Lung (tissue), 12 donors: ENCODE measurements around the gene WSCD2. TPM values are rescaled to one million over a fixed set of nuclear protein-coding genes. Genes with fewer than 3 reads are reported as not detected.
"Not testable (repeated sequence)": the region's sequence is repeated elsewhere in the genome, so short reads cannot be mapped to it uniquely, and the experiment has no call there.

Source experiments
- ATAC-seq: fragments of 200-7000 bp; cut with Tn5 transposase; one replicate; pipeline ENCODE4 v1.9.1; 2020; ENCODE audit warnings: moderate number of reproducible peaks; ENCODE audit not compliant: insufficient read depth, low FRiP score
- DNase-seq, 3 donors: peaks; one replicate each; pipeline ENCODE4 v3.0.0-alpha.2; 2013 to 2017
- H3K27ac ChIP-seq, 2 donors: one replicate each; pipeline ENCODE4 v1.5.1; 2013; ENCODE audit warnings: mild to moderate bottlenecking in 2 of 2, moderate library complexity in 2 of 2, control low read depth in 1 of 2, inconsistent platforms in 1 of 2, low read depth in 1 of 2, low read length in 1 of 2
- H3K27me3 ChIP-seq, 3 donors: one replicate each; pipeline ENCODE4 v1.5.1; 2013; ENCODE audit warnings: low read length in 2 of 3; ENCODE audit not compliant: control insufficient read depth in 3 of 3, insufficient read depth in 3 of 3
- H3K36me3 ChIP-seq, 4 donors: one replicate each; pipeline ENCODE4 v1.5.1; 2013; ENCODE audit warnings: low read length in 4 of 4, mild to moderate bottlenecking in 1 of 4, moderate library complexity in 1 of 4; ENCODE audit not compliant: control insufficient read depth in 4 of 4, insufficient read depth in 4 of 4
- H3K4me1 ChIP-seq, 5 donors: one replicate each; pipeline ENCODE4 v1.5.1; 2013; ENCODE audit warnings: low read length in 5 of 5, mild to moderate bottlenecking in 2 of 5, moderate library complexity in 1 of 5; ENCODE audit not compliant: control insufficient read depth in 5 of 5, insufficient read depth in 5 of 5
- H3K4me3 ChIP-seq: one replicate; pipeline ENCODE4 v1.5.1; 2013; ENCODE audit warnings: mild to moderate bottlenecking, control low read depth, moderate library complexity
- H3K9ac ChIP-seq, 2 donors: one replicate each; pipeline ENCODE4 v1.5.1; 2013; ENCODE audit warnings: low read length in 2 of 2, control low read depth in 1 of 2; ENCODE audit not compliant: insufficient read depth in 1 of 2
- H3K9me3 ChIP-seq, 4 donors: one replicate each; pipeline ENCODE4 v1.5.1; 2013; ENCODE audit warnings: low read length in 3 of 4, mild to moderate bottlenecking in 1 of 4, moderate library complexity in 1 of 4; ENCODE audit not compliant: control insufficient read depth in 4 of 4, insufficient read depth in 3 of 4
- WGBS, 2 donors: extraction: QIAGEN DNeasy Blood & Tissue Kit; methylation state at CpG; one replicate each; pipeline ENCODE4 v1.1.7; 2013; 5-methylcytosine and 5-hydroxymethylcytosine counted together
- polyA plus RNA-seq, 2 donors: library from polyadenylated mRNA; stranded (reverse); fragments of 200-250 nt; gene quantifications; one replicate each; pipeline ENCODE4 v1.2.1, GENCODE V29; 2013
- total RNA-seq, 2 donors: library from RNA; depleted of rRNA in 1 of 2; stranded (reverse); fragments of >200 nt in 1 of 2; gene quantifications; one replicate each; pipeline ENCODE4 v1.2.1, GENCODE V29; 2014 to 2021
- TF ChIP-seq, protein P1 (sequence below): IDR thresholded peaks from 2 replicates; pipeline ENCODE4 v1.5.1; 2012; ENCODE audit warnings: mild to moderate bottlenecking; ENCODE audit errors: control extremely low read depth, extremely low read depth
- donor health status: control.
- donor health status: control.
- donor health status: Bipolar disorder and iron deficiency.
- donor health status: healthy.
- donor health status: DM: yes; HTN: yes; CAD: no.

The WSCD2 gene
- total and polyA plus RNA-seq, 4 donors = 0.02 to 1.8 (median 0.40) TPM

DNA sequence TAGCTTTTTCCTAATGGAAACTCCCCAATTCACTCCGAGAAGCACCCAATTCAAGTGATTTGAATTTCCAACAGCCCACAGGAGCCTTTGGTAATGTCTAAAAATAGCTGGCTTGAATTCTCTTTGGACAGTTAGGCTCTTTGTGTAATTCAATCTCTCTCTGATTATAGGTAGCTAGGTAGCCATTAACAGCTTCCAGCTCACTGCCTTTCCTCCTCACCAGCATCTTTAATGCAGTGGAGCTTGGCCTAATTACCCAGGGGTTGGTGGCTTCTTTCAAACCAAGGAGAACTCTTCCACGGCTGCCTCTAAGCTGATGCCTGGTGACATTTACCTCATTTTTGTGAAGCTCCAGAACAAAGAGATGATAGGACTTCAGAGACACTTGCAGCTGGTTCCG is 86.4 kb downstream of the WSCD2 start:
- no peak overlapping the region for H3K9ac ChIP-seq
- WGBS, 2 donors = 68 to 92% methylated on average over 3 of the region's 3 CpGs
- H3K27me3 ChIP-seq = no peaks in the 10 kb centered on the region
- TF ChIP-seq, protein P1, sequence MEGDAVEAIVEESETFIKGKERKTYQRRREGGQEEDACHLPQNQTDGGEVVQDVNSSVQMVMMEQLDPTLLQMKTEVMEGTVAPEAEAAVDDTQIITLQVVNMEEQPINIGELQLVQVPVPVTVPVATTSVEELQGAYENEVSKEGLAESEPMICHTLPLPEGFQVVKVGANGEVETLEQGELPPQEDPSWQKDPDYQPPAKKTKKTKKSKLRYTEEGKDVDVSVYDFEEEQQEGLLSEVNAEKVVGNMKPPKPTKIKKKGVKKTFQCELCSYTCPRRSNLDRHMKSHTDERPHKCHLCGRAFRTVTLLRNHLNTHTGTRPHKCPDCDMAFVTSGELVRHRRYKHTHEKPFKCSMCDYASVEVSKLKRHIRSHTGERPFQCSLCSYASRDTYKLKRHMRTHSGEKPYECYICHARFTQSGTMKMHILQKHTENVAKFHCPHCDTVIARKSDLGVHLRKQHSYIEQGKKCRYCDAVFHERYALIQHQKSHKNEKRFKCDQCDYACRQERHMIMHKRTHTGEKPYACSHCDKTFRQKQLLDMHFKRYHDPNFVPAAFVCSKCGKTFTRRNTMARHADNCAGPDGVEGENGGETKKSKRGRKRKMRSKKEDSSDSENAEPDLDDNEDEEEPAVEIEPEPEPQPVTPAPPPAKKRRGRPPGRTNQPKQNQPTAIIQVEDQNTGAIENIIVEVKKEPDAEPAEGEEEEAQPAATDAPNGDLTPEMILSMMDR = no peak
- H3K9me3 ChIP-seq = peaks cover 0 to 1% (median 0%) of the 10 kb centered on the region in 4 donors
- H3K4me1 ChIP-seq = no peaks in the 10 kb centered on the region
- no peak overlapping the region for H3K4me3 ChIP-seq
- no peak overlapping the region for H3K27ac ChIP-seq
- no peak for ATAC-seq
- H3K36me3 ChIP-seq = no peaks in the 10 kb centered on the region
- DNase-seq = no peak

GRCh38 chr12:108218921-108219320 is 89.8 kb downstream of the WSCD2 start:
- ATAC-seq = no peak
- no peak overlapping the region for H3K9ac ChIP-seq
- DNase-seq = no peak
- no peaks in the 10 kb centered on the region for H3K27me3 ChIP-seq
- no peak overlapping the region for H3K4me3 ChIP-seq
- no peaks in the 10 kb centered on the region for H3K36me3 ChIP-seq
- no peak overlapping the region for H3K27ac ChIP-seq
- TF ChIP-seq, protein P1 = no peak
- H3K4me1 ChIP-seq = no peaks in the 10 kb centered on the region
- WGBS, 2 donors = 59 to 71% methylated on average over 3 of the region's 3 CpGs
- peaks cover 0 to 1% (median 0%) of the 10 kb centered on the region in 4 donors for H3K9me3 ChIP-seq

DNA sequence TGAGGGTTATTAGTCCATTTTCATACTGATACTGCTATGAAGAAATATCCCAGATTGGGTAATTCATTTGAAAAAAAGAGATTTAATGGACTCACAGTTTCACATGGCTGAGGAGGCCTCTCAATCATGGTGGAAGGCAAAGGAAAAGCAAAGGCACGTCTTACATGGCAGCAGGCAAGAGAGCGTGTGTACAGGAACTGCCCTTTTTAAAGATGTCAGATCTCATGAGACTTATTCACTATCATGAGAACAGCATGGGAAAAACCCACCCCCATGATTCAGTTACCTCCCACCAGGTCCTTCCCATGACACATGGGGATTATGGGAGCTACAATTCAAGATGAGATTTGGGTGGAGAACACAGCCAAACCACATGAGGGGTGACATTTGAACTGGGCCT is 96.0 kb downstream of the WSCD2 start:
- not testable (repeated sequence) for H3K27ac ChIP-seq, H3K36me3 ChIP-seq, DNase-seq, H3K4me3 ChIP-seq, H3K9ac ChIP-seq, H3K9me3 ChIP-seq, ATAC-seq, H3K27me3 ChIP-seq, H3K4me1 ChIP-seq
- WGBS, 2 donors = 42 to 59% methylated on average over 2 of the region's 2 CpGs

GRCh38 chr12:108226866-108227265 is 97.8 kb downstream of the WSCD2 start:
- H3K27ac ChIP-seq = no peak overlapping the region
- no peaks in the 10 kb centered on the region for H3K36me3 ChIP-seq
- ATAC-seq (no peak), DNase-seq (no peak)
- TF ChIP-seq, protein P1 = no peak
- peaks cover 0 to 2% (median 0%) of the 10 kb centered on the region in 4 donors for H3K9me3 ChIP-seq
- 83 to 91% methylated on average over 8 of the region's 8 CpGs for WGBS, 2 donors
- no peak overlapping the region for H3K9ac ChIP-seq
- H3K27me3 ChIP-seq = peaks cover 0 to 3% (median 0%) of the 10 kb centered on the region in 3 donors
- H3K4me1 ChIP-seq = no peaks in the 10 kb centered on the region
- no peak overlapping the region for H3K4me3 ChIP-seq
